ENCODE data around the gene SPATA24. TPM values are rescaled to one million over a fixed set of nuclear protein-coding genes. Genes with fewer than 3 reads are reported as not detected.
"Not testable (repeated sequence)": the region's sequence is repeated elsewhere in the genome, so short reads cannot be mapped to it uniquely, and the experiment has no call there.

Gene SPATA24
- total and polyA plus RNA-seq, 2 experiments from 2014 or later: 16.0 to 20.6 TPM

GRCh38 chr5:139410121-139410992, 6.5 kb upstream of the SPATA24 start (continued):
- TF ChIP-seq NANOG (IDR thresholded peaks at IDR 0.05; ENCODE audit: borderline replicate concordance): no peak
- TF ChIP-seq, protein P1, sequence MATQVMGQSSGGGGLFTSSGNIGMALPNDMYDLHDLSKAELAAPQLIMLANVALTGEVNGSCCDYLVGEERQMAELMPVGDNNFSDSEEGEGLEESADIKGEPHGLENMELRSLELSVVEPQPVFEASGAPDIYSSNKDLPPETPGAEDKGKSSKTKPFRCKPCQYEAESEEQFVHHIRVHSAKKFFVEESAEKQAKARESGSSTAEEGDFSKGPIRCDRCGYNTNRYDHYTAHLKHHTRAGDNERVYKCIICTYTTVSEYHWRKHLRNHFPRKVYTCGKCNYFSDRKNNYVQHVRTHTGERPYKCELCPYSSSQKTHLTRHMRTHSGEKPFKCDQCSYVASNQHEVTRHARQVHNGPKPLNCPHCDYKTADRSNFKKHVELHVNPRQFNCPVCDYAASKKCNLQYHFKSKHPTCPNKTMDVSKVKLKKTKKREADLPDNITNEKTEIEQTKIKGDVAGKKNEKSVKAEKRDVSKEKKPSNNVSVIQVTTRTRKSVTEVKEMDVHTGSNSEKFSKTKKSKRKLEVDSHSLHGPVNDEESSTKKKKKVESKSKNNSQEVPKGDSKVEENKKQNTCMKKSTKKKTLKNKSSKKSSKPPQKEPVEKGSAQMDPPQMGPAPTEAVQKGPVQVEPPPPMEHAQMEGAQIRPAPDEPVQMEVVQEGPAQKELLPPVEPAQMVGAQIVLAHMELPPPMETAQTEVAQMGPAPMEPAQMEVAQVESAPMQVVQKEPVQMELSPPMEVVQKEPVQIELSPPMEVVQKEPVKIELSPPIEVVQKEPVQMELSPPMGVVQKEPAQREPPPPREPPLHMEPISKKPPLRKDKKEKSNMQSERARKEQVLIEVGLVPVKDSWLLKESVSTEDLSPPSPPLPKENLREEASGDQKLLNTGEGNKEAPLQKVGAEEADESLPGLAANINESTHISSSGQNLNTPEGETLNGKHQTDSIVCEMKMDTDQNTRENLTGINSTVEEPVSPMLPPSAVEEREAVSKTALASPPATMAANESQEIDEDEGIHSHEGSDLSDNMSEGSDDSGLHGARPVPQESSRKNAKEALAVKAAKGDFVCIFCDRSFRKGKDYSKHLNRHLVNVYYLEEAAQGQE (IDR thresholded peaks at IDR 0.05; ENCODE audit: unreplicated experiment): no peak
- no peak for TF ChIP-seq EZH2phosphoT487 (IDR thresholded peaks at IDR 0.05; ENCODE audit: unreplicated experiment)
- no peak for TF ChIP-seq ZNF331 (CRISPR knock-in tag; IDR thresholded peaks at IDR 0.05; ENCODE audit: low read depth)

DNA sequence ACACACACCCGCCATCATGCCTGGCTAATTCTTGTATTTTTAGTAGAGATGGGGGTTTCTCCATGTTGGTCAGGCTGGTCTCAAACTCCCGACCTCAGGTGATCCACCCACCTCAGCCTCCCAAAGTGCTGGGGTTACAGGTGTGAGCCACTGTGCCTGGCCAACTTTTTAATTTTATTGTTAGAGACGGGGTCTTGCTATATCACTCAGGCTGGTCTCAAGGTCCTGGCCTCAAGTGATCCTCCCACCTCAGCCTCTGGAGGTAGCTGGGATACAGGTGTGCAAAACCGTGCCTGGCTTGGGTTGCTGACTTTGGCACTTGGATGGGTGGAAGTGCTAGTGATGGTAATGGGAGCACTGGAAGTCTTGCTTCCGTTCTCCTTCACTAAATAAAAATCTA, 5.2 kb upstream of the SPATA24 start:
- not testable (repeated sequence) for H3K27ac Mint-ChIP-seq; H3K9me3 Mint-ChIP-seq; H3K36me3 ChIP-seq (ENCODE audit: insufficient read depth); H3K4me1 Mint-ChIP-seq; H3K27me3 Mint-ChIP-seq (ENCODE audit: insufficient read depth, low read depth, poor library complexity); H4K20me1 ChIP-seq (replicated peaks; ENCODE audit: insufficient read depth); H3K4me3 Mint-ChIP-seq; H3F3A ChIP-seq (replicated peaks; ENCODE audit: low read depth); DNase-seq (ENCODE audit: low spot score); H3K27ac ChIP-seq (ENCODE audit: low read depth); H3K4me1 ChIP-seq (ENCODE audit: insufficient read depth); H3K27me3 ChIP-seq (ENCODE audit: insufficient read depth); H3K9me2 ChIP-seq (ENCODE audit: insufficient read depth); H3K4me2 ChIP-seq; H3K36me3 Mint-ChIP-seq (ENCODE audit: low read depth); H2AFZ ChIP-seq; H3K79me2 ChIP-seq (replicated peaks; ENCODE audit: insufficient read depth); ATAC-seq; H3K4me3 ChIP-seq

- peaks cover 9% of the 10 kb centered on the region; the same call in 2 of the 3 replicates for H3K4me1 Mint-ChIP-seq
- no peaks in the 10 kb centered on the region for H3K9me3 Mint-ChIP-seq
- DNase-seq (ENCODE audit: low spot score) (no peak), ATAC-seq (no peak)
- Histone ChIP-seq H2AFZ (no peak overlapping the region), H3F3A (replicated peaks; ENCODE audit: low read depth) (peaks cover 10% of the 10 kb centered on the region), H3K4me2 (no peak overlapping the region), H3K27me3 (ENCODE audit: insufficient read depth) (no peaks in the 10 kb centered on the region), H3K79me2 (replicated peaks; ENCODE audit: insufficient read depth) (0 out of 2 replicates have a peak, but pooled peaks cover under 1% of the 10 kb centered on the region), H3K4me3 (no peak overlapping the region), H3K9me2 (ENCODE audit: insufficient read depth) (no peaks in the 10 kb centered on the region), H3K27ac (ENCODE audit: low read depth) (no peak overlapping the region), H3K36me3 (ENCODE audit: insufficient read depth) (no peaks in the 10 kb centered on the region), H3K4me1 (ENCODE audit: insufficient read depth) (peaks cover 11% of the 10 kb centered on the region), H4K20me1 (replicated peaks; ENCODE audit: insufficient read depth) (0 out of 2 replicates have a peak, but pooled peaks cover under 1% of the 10 kb centered on the region)
- H3K27me3 Mint-ChIP-seq (ENCODE audit: insufficient read depth, low read depth, poor library complexity): peaks cover 8% of the 10 kb centered on the region
- H3K4me3 Mint-ChIP-seq: no peak overlapping the region
- H3K36me3 Mint-ChIP-seq (ENCODE audit: low read depth): no peaks in the 10 kb centered on the region; the same call in 2 of the 3 replicates
- no peak overlapping the region for H3K27ac Mint-ChIP-seq
- no peak for TF ChIP-seq CREB1 (CRISPR knock-in tag; IDR thresholded peaks at IDR 0.05; ENCODE audit: low read depth)
- TF ChIP-seq ZNF462 (CRISPR knock-in tag; IDR thresholded peaks at IDR 0.05): no peak
- TF ChIP-seq JUNB (IDR thresholded peaks at IDR 0.05; ENCODE audit: unreplicated experiment): no peak
- no peak for TF ChIP-seq STAT1 (IDR thresholded peaks at IDR 0.05; ENCODE audit: unreplicated experiment)
- TF ChIP-seq, protein P2, sequence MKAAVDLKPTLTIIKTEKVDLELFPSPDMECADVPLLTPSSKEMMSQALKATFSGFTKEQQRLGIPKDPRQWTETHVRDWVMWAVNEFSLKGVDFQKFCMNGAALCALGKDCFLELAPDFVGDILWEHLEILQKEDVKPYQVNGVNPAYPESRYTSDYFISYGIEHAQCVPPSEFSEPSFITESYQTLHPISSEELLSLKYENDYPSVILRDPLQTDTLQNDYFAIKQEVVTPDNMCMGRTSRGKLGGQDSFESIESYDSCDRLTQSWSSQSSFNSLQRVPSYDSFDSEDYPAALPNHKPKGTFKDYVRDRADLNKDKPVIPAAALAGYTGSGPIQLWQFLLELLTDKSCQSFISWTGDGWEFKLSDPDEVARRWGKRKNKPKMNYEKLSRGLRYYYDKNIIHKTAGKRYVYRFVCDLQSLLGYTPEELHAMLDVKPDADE (IDR thresholded peaks at IDR 0.05): no peak
Measured at GRCh38 chr5:139408191-139408590, 4.3 kb upstream of the SPATA24 start.

Measured in GM23338 (cell line).